Liver (tissue), 9 donors: ENCODE data around the gene MED26. TPM values are rescaled to one million over a fixed set of nuclear protein-coding genes. Genes with fewer than 3 reads are reported as not detected.

Source experiments
- DNase-seq: peaks from one replicate; pipeline ENCODE4 v3.0.0-alpha.2; 2017; ENCODE audit warnings: low spot score
- H3K27ac ChIP-seq, 2 donors: one replicate each; pipeline ENCODE4 v1.7.0; 2013; ENCODE audit warnings: inconsistent platforms in 2 of 2, low read length in 2 of 2, control low read depth in 1 of 2, low read depth in 1 of 2, mild to moderate bottlenecking in 1 of 2
- H3K27me3 ChIP-seq, 4 donors: one replicate each; pipeline versions ENCODE4 v1.6.1 to v1.7.0; 2013; ENCODE audit warnings: low read length in 3 of 4, inconsistent platforms in 1 of 4, mild to moderate bottlenecking in 1 of 4, moderate library complexity in 1 of 4; ENCODE audit not compliant: control insufficient read depth in 4 of 4, insufficient read depth in 4 of 4
- H3K36me3 ChIP-seq, 4 donors: one replicate each; pipeline versions ENCODE4 v1.6.1 to v1.7.0; 2013; ENCODE audit warnings: low read length in 3 of 4, mild to moderate bottlenecking in 3 of 4, low read depth in 1 of 4, moderate library complexity in 1 of 4; ENCODE audit not compliant: control insufficient read depth in 4 of 4, insufficient read depth in 3 of 4
- H3K4me1 ChIP-seq, 4 donors: one replicate each; pipeline versions ENCODE4 v1.6.1 to v1.7.0; 2013; ENCODE audit warnings: low read length in 3 of 4, mild to moderate bottlenecking in 3 of 4, moderate library complexity in 1 of 4; ENCODE audit not compliant: control insufficient read depth in 4 of 4, insufficient read depth in 4 of 4
- H3K4me3 ChIP-seq, 3 donors: one replicate each; pipeline versions ENCODE4 v1.6.1 to v1.7.0; 2013; ENCODE audit warnings: low read length in 3 of 3, control low read depth in 1 of 3, low read depth in 1 of 3, mild to moderate bottlenecking in 1 of 3
- H3K9ac ChIP-seq, 2 donors: one replicate each; pipeline ENCODE4 v1.7.0; 2013; ENCODE audit warnings: low read length in 2 of 2, mild to moderate bottlenecking in 2 of 2, moderate library complexity in 2 of 2, control low read depth in 1 of 2, low read depth in 1 of 2
- H3K9me3 ChIP-seq, 4 donors: one replicate each; pipeline versions ENCODE4 v1.6.1 to v1.7.0; 2013; ENCODE audit warnings: low read length in 3 of 4; ENCODE audit not compliant: control insufficient read depth in 4 of 4
- ATF3 ChIP-seq: IDR thresholded peaks from 2 replicates; pipeline ENCODE4 v1.6.1; 2016; ENCODE audit warnings: antibody characterized with exemption
- CTCF ChIP-seq: fragments of 150-350 bp; IDR thresholded peaks from 2 replicates; pipeline ENCODE4 v1.5.1; 2017; ENCODE audit warnings: improper control_type of control experiment, low read depth, low read length; ENCODE audit not compliant: missing input control
- EGR1 ChIP-seq, 2 donors: IDR thresholded peaks; 2 replicates each; pipeline ENCODE4 v1.6.1; 2016 to 2018; ENCODE audit warnings: antibody characterized with exemption in 2 of 2, low read depth in 2 of 2
- FOXA1 ChIP-seq: IDR thresholded peaks from 2 replicates; pipeline ENCODE4 v1.6.1; 2016; ENCODE audit warnings: antibody characterized with exemption
- FOXA2 ChIP-seq: IDR thresholded peaks from 2 replicates; pipeline ENCODE4 v1.6.1; 2016; ENCODE audit warnings: antibody characterized with exemption
- GABPA ChIP-seq, 2 donors: IDR thresholded peaks in 1 of 2; conservative IDR thresholded peaks in 1 of 2; 2 replicates each; pipeline ENCODE4 v1.6.1; 2016; ENCODE audit warnings: antibody characterized with exemption in 2 of 2, mild to moderate bottlenecking in 1 of 2, moderate library complexity in 1 of 2
- HNF4A ChIP-seq, 2 donors: conservative IDR thresholded peaks; 2 replicates each; pipeline ENCODE4 v1.6.1; 2016; ENCODE audit warnings: antibody characterized with exemption in 2 of 2, mild to moderate bottlenecking in 2 of 2
- HNF4G ChIP-seq: IDR thresholded peaks from 2 replicates; pipeline ENCODE4 v1.6.1; 2016; ENCODE audit warnings: antibody characterized with exemption
- JUND ChIP-seq, 2 donors: IDR thresholded peaks; 2 replicates each; pipeline ENCODE4 v1.6.1; 2016; ENCODE audit warnings: antibody characterized with exemption in 2 of 2
- MAX ChIP-seq: IDR thresholded peaks from 2 replicates; pipeline ENCODE4 v1.6.1; 2016; ENCODE audit warnings: antibody characterized with exemption
- REST ChIP-seq: IDR thresholded peaks from 2 replicates; pipeline ENCODE4 v1.6.1; 2016; ENCODE audit warnings: antibody characterized with exemption, mild to moderate bottlenecking
- RXRA ChIP-seq, 2 donors: IDR thresholded peaks; 2 replicates each; pipeline ENCODE4 v1.6.1; 2017 to 2018; ENCODE audit warnings: antibody characterized with exemption in 2 of 2, mild to moderate bottlenecking in 1 of 2
- SP1 ChIP-seq: IDR thresholded peaks from 2 replicates; pipeline ENCODE4 v1.6.1; 2018; ENCODE audit warnings: antibody characterized with exemption, mild to moderate bottlenecking
- TAF1 ChIP-seq: conservative IDR thresholded peaks from 2 replicates; pipeline ENCODE4 v1.6.1; 2016; ENCODE audit warnings: antibody characterized with exemption, mild to moderate bottlenecking
- YY1 ChIP-seq: IDR thresholded peaks from 2 replicates; pipeline ENCODE4 v1.6.1; 2016; ENCODE audit warnings: antibody characterized with exemption, mild to moderate bottlenecking
- ZBTB33 ChIP-seq: IDR thresholded peaks from 2 replicates; pipeline ENCODE4 v1.6.1; 2016; ENCODE audit warnings: antibody characterized with exemption
- WGBS: extraction: QIAGEN DNeasy Blood & Tissue Kit; methylation state at CpG from one replicate; pipeline ENCODE4 v1.1.7; 2013; 5-methylcytosine and 5-hydroxymethylcytosine counted together
- polyA plus RNA-seq, 2 donors: library from polyadenylated mRNA; stranded (reverse) in 1 of 2; unstranded in 1 of 2; fragments of 200-250 nt in 1 of 2; fragments of >200 nt in 1 of 2; fragmentation: Nextera tagmentation in 1 of 2; extraction: Ambion mirVana in 1 of 2; gene quantifications; one replicate each; pipeline versions ENCODE4 v1.2.1 to v1.2.3, GENCODE V29; 2013 to 2015
- total RNA-seq, 2 donors: library from RNA; depleted of rRNA; stranded (reverse); fragments of >200 nt; gene quantifications; one replicate each; pipeline ENCODE4 v1.2.3, GENCODE V29; 2014
- donor health status: healthy.
- donor health status: healthy.
- donor health status: healthy.
- donor health status: healthy.
- donor health status: healthy.

The MED26 gene
- total and polyA plus RNA-seq, 4 donors, result 1.5 to 3.8 (median 3.2) TPM

GRCh38 chr19:16537111-16537510 is 90.9 kb downstream of the MED26 start:
- Histone ChIP-seq H3K27me3 (no peaks in the 10 kb centered on the region), H3K9me3 (no peaks in the 10 kb centered on the region), H3K36me3 (peaks cover 14 to 63% (median 29%) of the 10 kb centered on the region in 4 donors), H3K4me3 (no peak overlapping the region), H3K4me1 (peaks cover 8 to 30% (median 23%) of the 10 kb centered on the region in 4 donors), H3K9ac (no peak overlapping the region), H3K27ac (no peak overlapping the region)
- 95% methylated on average over 13 of the region's 13 CpGs for WGBS
- no peak for TF ChIP-seq EGR1 (IDR thresholded peaks at IDR 0.05; ENCODE audit: low read depth in 2 of 2)
- no peak for TF ChIP-seq MAX
- no peak for TF ChIP-seq JUND (IDR thresholded peaks at IDR 0.05)
- TF ChIP-seq HNF4G, result no peak
- no peak for TF ChIP-seq FOXA2
- DNase-seq, result peak; percentile 30

- no peak overlapping the region for H3K4me3 ChIP-seq
- 97% methylated on average over 9 of the region's 9 CpGs for WGBS
- H3K9me3 ChIP-seq, result no peaks in the 10 kb centered on the region
- no peaks in the 10 kb centered on the region for H3K27me3 ChIP-seq
- H3K9ac ChIP-seq, result no peak overlapping the region
- no peak for TF ChIP-seq FOXA2
- peaks cover 20 to 72% (median 36%) of the 10 kb centered on the region in 4 donors for H3K36me3 ChIP-seq
- H3K4me1 ChIP-seq, result peaks cover 8 to 24% (median 18%) of the 10 kb centered on the region in 4 donors
- DNase-seq, result no peak
- H3K27ac ChIP-seq, result no peak overlapping the region
Measured at GRCh38 chr19:16536130-16536529, 91.9 kb downstream of the MED26 start.

- no peak for DNase-seq
- TF ChIP-seq RXRA (IDR thresholded peaks at IDR 0.05), result no peak
- no peak for TF ChIP-seq FOXA2
- TF ChIP-seq TAF1, result no peak
- no peak for TF ChIP-seq ATF3
- TF ChIP-seq CTCF, result no peak
- TF ChIP-seq FOXA1, result no peak
- no peak for TF ChIP-seq YY1
- TF ChIP-seq SP1, result no peak
- no peak for TF ChIP-seq REST
- no peak for TF ChIP-seq ZBTB33
- TF ChIP-seq GABPA (IDR thresholded peaks at IDR 0.05 in 1 of 2, conservative IDR thresholded peaks at IDR 0.05 in 1 of 2), result no peak
- no peak for TF ChIP-seq HNF4A (conservative IDR thresholded peaks at IDR 0.05)
- no peak for TF ChIP-seq EGR1 (IDR thresholded peaks at IDR 0.05; ENCODE audit: low read depth in 2 of 2)
- no peak for TF ChIP-seq MAX
- H3K9me3 ChIP-seq, result no peaks in the 10 kb centered on the region
- H3K27ac ChIP-seq, result no peak overlapping the region
- H3K4me1 ChIP-seq, result peaks cover 1 to 16% (median 10%) of the 10 kb centered on the region in 4 donors
- WGBS, result 98% methylated on average over 18 of the region's 18 CpGs
- H3K36me3 ChIP-seq, result peaks cover 23 to 80% (median 40%) of the 10 kb centered on the region in 4 donors
- no peak overlapping the region for H3K9ac ChIP-seq
- H3K4me3 ChIP-seq, result no peak overlapping the region
- H3K27me3 ChIP-seq, result no peaks in the 10 kb centered on the region
Measured at GRCh38 chr19:16535381-16535780, 92.6 kb downstream of the MED26 start.
